GM21423 (cell line): ENCODE measurements around the gene PLXNC1.

Experiments used
- ATAC-seq: cut with Tn5 transposase; IDR thresholded peaks from one replicate; pipeline ENCODE4 v1.9.1; 2021; ENCODE audit warnings: mild to moderate bottlenecking, moderate library complexity; ENCODE audit not compliant: unreplicated experiment

PLXNC1 gene

DNA sequence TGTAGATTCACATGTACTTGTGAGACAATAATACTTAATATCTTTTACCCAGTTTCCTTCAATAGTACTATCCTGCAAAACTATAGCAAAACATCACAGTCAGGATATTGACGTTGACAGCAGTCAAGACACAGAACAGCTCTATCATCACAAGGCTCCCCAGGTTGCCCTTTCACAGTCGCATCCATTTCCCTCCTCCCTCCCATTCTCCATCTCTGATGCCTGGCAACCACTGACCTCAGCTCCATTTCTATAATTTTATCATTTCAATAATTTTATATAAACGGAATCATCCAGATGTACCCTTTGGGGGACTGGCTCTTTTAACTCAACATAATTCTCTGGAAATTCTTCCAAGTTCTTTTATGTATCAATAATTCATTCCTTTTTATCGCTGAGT is 81.5 kb downstream of the PLXNC1 start:
- ATAC-seq, result no peak

GRCh38 chr12:94230357-94230905 is 82.1 kb downstream of the PLXNC1 start:
- peak; percentile 77 for ATAC-seq

GRCh38 chr12:94231709-94232108 is 83.3 kb downstream of the PLXNC1 start:
- ATAC-seq, result no peak

DNA sequence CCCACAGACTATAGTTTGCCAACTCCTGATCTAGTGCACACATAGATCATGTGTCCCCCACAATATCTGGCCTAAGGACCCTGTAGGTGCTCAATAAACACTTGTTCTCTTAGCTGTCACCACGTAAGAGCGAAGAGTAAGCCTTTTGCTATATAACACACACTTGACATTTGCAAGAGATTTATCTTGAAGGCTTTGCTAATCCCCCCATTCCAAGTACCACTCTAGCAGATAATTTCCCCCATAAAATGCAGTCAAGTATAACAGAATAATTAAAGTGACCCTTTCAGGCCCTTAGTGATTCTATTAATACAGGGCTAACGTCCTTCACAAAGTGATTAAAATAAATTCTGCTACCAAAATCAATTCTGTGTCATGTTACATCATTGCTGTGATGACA is 87.5 kb downstream of the PLXNC1 start:
- no peak for ATAC-seq

GRCh38 chr12:94239332-94239993 is 91.1 kb downstream of the PLXNC1 start:
- ATAC-seq, result no peak

GRCh38 chr12:94240171-94240570 is 91.8 kb downstream of the PLXNC1 start:
- ATAC-seq, result peak; percentile 84

DNA sequence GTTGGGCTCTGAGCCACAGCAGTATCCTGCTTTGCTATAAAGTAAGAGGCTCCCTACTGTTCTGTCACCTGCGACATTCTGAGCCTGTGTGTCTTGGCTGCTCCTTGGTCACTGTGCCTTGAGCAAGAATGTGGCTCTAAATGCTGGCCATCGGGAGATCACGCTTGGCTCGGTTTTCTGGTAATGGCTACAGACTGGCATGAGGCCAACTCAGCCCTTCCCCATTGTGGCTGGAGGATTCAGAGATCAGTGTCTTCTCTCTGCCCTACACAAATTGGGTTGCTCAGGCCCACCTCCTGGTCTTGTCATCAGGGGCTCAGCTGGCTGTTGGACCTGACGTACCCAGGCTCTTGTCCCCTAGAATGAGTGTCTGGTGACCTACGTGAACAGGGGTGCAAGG is 94.5 kb downstream of the PLXNC1 start:
- no peak for ATAC-seq

DNA sequence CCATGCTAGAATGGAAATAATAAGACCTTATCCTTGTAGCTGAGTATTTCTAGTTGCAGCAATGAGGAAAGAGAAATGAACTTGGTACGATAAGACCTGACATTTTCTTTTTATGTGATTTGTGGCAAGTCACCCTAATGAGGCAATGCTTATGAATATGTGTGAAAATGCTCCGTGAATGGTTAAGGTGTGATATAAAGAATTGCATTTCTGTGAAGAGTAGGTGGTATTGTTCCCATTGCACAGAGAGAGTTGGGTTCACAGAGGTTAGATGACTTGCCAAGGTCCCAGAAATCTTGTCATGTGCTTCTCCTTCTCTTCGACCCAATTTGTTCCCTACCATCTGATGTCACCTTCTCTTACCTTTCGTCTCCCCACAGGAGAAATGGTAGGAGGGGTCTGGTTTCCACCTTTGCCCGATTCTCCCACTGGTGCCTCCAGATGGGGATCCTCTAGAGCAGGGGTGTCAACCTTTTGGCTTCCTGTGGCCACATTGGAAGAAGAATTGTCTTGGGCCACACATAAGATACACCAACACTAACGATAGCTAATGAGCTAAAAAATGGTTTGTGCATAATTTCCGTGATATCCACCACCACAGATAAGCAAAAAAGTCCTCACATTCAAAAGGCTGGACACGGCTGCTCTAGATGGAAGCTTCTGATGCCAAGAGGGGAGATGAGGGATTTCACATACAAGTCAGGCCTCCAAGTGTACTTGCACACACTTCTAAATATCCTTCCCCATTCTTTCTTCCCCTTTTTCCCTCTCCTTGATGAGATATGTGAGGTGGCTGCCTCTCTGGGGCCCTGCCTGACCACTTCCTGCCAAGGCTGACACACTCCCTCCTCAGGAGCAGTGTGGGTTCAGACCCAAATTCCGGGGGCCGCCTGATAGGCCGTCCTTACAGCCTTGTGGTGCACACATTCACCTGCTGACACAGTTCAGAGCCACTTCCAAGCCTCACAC is 96.1 kb downstream of the PLXNC1 start:
- peak; percentile 68 for ATAC-seq

DNA sequence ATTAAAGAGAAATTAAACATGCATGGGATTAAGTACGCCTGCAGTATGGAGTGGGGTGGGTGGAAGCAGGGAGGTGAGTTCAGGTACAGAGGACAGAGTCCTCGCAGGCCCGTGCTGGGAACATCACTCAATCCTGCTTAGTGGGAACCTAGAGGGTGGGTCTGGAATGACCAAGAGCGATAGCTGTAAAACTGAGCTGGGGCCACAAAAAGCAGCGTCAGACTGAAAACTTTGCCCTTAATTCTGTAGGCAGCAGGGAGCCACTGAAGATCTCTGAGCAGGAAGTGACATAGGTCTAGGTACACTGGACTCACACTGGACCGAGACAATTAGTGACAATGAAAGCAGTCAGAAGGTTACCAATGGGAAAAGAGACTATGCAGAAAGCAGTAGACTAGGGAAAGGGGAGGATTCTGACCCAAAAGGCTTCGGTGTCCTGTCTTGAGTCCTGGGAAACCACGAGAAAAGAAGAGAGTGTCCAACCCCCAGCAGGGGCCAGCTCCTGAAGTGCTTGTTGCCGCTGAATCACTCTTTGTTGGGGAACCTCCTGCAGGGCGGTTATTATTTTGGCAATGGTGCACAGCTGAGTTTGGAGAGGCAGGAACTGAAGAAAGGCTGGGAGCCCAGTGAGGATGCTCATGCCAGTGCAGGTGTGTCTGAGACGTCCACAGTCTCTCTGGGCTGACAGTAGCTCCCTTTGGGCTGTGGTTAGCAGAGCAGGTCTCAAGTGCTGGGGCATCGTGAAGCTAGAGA is 97.4 kb downstream of the PLXNC1 start:
- no peak for ATAC-seq

DNA sequence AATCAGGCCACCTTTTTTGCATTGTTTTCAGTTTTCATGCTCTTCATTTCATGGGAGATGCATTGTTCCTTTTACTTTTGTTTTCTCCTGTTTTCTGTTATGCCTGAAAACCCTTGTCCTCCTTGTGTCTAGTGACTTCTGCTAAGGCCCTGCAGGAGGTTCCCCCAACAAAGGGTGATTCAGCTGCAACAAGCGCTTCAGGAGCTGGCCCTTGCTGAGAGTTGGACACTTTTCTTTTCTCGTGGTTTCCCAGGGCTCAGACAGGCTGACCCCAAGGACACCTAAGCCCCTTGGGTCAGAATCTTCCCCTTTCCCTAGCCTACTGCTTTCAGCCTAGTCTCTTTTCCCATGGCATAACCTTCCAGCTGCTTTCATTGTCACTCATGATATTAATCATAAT is 98.9 kb downstream of the PLXNC1 start:
- no peak for ATAC-seq

DNA sequence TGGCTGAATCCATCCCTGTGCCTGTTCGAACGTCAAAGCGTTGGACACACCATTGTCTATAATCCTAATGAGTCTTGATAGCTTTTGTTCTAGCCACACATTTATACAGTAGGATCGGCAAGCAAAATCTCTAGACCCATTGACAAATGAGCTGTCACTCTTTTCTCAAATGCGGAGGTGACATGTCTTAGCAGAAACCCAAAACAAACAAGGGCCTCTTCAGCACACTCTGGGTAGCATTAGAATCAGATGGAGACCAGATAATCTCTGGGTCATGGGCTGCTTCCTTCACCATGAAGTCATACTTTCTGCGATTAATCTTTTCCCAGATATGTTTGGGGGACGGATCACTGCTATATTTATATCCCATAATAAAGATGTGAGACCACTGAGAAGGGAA is 100.2 kb downstream of the PLXNC1 start:
- ATAC-seq, result no peak

DNA sequence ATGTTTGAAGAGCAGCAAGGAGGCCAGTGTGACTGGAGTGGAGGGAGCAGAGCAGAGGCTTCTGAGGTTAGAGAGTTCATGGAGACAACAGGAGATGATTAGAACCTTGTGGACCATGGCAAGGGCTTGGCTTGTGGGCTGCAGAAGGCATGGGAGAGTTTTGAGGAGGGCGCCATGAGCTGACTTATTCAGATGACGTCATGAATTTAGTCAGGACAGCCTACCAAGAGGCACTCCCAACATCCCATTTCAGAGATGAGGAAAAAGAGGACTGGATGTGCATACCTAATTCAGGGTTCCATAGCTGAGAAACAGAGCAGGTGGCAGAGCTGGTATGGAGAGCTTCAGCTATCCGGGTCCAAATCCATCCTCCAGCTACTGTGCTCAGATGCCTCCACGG is 101.8 kb downstream of the PLXNC1 start:
- no peak for ATAC-seq

DNA sequence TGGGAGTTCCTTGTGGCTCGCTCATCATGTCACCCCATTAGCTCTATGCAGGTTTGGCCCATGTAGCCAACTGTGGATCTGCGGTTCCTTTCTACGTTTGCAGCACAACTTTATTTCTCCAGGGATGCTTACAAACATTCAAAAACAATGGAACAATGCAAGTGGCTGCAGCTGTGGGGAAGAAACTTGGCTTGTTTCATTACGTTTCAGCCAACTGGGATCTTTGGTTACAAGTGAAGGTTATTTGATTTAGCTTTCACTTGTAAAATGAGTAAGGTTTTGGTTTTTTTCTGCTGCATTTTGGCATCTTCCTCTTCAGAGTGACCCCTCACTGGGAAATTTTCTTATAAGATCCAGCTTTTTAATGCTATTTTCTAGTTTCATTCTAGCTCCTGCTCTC is 105.9 kb downstream of the PLXNC1 start:
- no peak for ATAC-seq

GRCh38 chr12:94255006-94255405 is 106.6 kb downstream of the PLXNC1 start:
- ATAC-seq, result no peak

DNA sequence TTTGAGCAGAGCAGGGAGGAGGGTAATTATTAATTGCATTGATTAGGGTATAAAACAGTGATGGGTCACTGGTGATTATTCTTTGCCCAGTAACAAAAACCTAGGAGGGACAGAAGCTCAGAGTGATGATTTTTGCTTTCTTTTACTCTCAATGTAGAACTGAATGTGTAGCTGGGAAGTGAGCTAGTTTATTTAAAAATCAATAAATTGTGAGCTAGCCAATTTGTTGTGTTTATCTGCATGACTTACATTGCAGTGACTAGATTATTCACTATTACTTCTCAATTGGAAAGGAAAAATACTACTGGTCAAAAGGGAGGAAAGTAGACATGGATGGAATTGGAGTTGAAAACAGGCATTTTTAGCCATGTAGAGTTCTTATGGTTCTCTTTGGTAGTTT is 107.1 kb downstream of the PLXNC1 start:
- no peak for ATAC-seq

DNA sequence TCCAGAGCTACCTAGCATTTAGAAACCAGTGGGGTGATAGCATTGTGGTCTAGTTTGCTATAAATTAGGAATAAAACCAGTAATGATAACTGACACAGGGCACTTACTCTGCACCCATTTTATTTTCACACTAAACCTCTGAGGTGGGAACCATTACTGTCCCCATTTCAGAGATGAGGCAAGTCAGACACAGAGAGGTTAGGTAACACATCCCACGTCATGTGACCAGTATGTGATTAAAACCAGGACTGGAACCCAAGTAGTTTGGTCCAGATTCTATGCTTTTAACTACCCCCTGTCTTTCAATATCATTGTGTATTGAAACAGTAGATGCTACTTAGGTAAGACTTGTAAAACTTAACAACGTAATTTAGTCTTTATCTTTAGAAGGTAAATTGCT is 110.2 kb downstream of the PLXNC1 start:
- no peak for ATAC-seq

DNA sequence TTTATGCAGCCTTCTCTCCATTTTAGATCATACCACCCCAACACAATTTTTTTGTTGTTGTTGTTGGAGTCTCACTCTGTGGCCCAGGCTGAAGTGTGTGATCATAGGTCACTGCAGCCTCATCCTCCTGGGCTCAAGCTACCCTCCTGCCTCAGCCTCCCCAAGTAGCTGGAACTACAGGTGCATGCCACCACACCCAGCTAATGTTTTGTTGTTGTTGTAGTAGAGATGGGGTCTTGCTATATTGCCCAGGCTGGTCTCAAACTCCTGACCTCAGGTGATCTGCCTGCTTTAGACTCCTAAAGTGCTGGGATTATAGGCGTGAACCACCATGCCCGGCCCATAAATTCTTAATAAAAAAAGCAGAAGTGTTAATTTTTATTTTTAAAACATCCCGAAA is 111.6 kb downstream of the PLXNC1 start:
- no peak for ATAC-seq

DNA sequence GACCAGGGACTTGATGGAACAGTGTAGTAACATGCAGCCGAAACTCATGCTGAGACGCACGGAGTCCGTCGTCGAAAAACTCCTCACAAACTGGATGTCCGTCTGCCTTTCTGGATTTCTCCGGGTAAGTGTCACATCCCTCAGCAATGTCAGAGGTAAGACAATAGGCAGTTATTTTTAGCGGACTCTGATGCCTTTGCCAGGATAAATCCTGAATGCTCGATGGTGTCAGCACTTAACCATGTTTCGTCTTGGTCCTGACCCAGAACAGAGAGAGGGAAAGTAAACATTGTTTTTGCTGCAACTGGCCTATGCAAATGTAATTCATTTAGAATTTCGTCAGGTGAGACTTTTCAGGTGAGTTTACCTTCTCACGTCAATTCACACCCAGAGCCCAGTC is 112.3 kb downstream of the PLXNC1 start:
- no peak for ATAC-seq

- no peak for ATAC-seq
Measured at GRCh38 chr12:94261119-94261518, 112.7 kb downstream of the PLXNC1 start.

- ATAC-seq, result no peak
Measured at GRCh38 chr12:94261786-94262185, 113.4 kb downstream of the PLXNC1 start.
